ENCODE measurements around the gene LEP. TPM values are rescaled to one million over a fixed set of nuclear protein-coding genes. Genes with fewer than 3 reads are reported as not detected.
"Not testable (repeated sequence)": the region's sequence is repeated elsewhere in the genome, so short reads cannot be mapped to it uniquely, and the experiment has no call there.

Gene LEP
- total RNA-seq, 2 experiments from 2014 or later = not detected

- intact Hi-C loops (cut with micrococcal nuclease; ENCODE audit: unreplicated experiment) = no loop called here
- POLR2A ChIA-PET = no interaction called here
- no peak for DNase-seq (ENCODE audit: low spot score)
- Histone ChIP-seq H3K9me3 (ENCODE audit: low read length) (no peaks in the 10 kb centered on the region), H3K4me2 (ENCODE audit: low read length) (no peak overlapping the region), H3K27ac (ENCODE audit: low read depth, low read length, poor library complexity, severe bottlenecking) (no peak overlapping the region), H4K20me1 (ENCODE audit: insufficient read depth, low read length) (no peaks in the 10 kb centered on the region), H3K4me1 (ENCODE audit: insufficient read depth, low read length, poor library complexity, severe bottlenecking) (no peaks in the 10 kb centered on the region), H2AFZ (ENCODE audit: low read length) (no peak overlapping the region), H3K79me2 (ENCODE audit: insufficient read depth, low read depth, low read length) (no peaks in the 10 kb centered on the region), H3K9me2 (ENCODE audit: insufficient read depth, low read length) (no peaks in the 10 kb centered on the region), H3K36me3 (ENCODE audit: insufficient read depth, low read length) (no peaks in the 10 kb centered on the region), H3K4me3 (ENCODE audit: low read depth, low read length, poor library complexity, severe bottlenecking) (no peak overlapping the region)
- TF ChIP-seq EZH2phosphoT487 (IDR thresholded peaks at IDR 0.05; ENCODE audit: borderline replicate concordance, low read depth, low read length) (no peak), CTCF (conservative IDR thresholded peaks at IDR 0.05; ENCODE audit: low read length) (no peak)
- BruUV-seq (replicated peaks) = no TSS peak
- CTCF ChIA-PET (ENCODE audit: unreplicated experiment) = no interaction called here
These were observed 40.7 kb downstream of the LEP start for GRCh38 chr7:128281605-128282380.

- ChIA-PET POLR2A (no interaction called here), CTCF (ENCODE audit: unreplicated experiment) (no interaction called here)
- H3K4me3 ChIP-seq (ENCODE audit: low read depth, low read length, poor library complexity, severe bottlenecking) = no peak overlapping the region
- H3K27ac ChIP-seq (ENCODE audit: low read depth, low read length, poor library complexity, severe bottlenecking) = no peak overlapping the region
- H3K36me3 ChIP-seq (ENCODE audit: insufficient read depth, low read length) = no peaks in the 10 kb centered on the region
- no peak overlapping the region for H3K4me2 ChIP-seq (ENCODE audit: low read length)
- intact Hi-C loops (cut with micrococcal nuclease; ENCODE audit: unreplicated experiment) = no loop called here
- no peaks in the 10 kb centered on the region for H3K4me1 ChIP-seq (ENCODE audit: insufficient read depth, low read length, poor library complexity, severe bottlenecking)
- no peaks in the 10 kb centered on the region for H3K79me2 ChIP-seq (ENCODE audit: insufficient read depth, low read depth, low read length)
- TF ChIP-seq EZH2phosphoT487 (IDR thresholded peaks at IDR 0.05; ENCODE audit: borderline replicate concordance, low read depth, low read length) = no peak
- TF ChIP-seq CTCF (conservative IDR thresholded peaks at IDR 0.05; ENCODE audit: low read length) = no peak
- H2AFZ ChIP-seq (ENCODE audit: low read length) = no peak overlapping the region
- no peaks in the 10 kb centered on the region for H3K9me2 ChIP-seq (ENCODE audit: insufficient read depth, low read length)
- no peaks in the 10 kb centered on the region for H4K20me1 ChIP-seq (ENCODE audit: insufficient read depth, low read length)
- no TSS peak for BruUV-seq (replicated peaks)
- no peaks in the 10 kb centered on the region for H3K9me3 ChIP-seq (ENCODE audit: low read length)
- DNase-seq (ENCODE audit: low spot score) = no peak
These were observed 43.0 kb downstream of the LEP start for GRCh38 chr7:128284102-128284501.

GRCh38 chr7:128287556-128287955 is 46.5 kb downstream of the LEP start:
- H4K20me1 ChIP-seq (ENCODE audit: insufficient read depth, low read length) = no peaks in the 10 kb centered on the region
- BruUV-seq (replicated peaks) = no TSS peak

DNA sequence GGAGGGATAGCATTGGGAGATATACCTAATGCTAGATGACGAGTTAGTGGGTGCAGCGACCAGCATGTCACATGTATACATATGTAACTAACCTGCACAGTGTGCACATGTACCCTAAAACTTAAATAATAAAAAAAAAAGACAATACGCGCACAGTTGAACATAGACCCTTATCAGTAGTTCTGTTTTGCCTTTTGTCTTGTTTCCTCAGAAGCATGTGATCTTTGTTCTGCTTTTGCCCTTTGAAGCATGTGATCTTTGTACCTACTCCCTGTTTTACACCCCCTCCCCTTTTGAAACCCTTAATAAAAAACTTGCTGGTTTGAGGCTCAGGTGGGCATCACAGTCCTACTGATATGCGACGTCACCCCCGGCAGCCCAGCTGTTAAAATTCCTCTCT is 56.9 kb downstream of the LEP start:
- H3K79me2 ChIP-seq (ENCODE audit: insufficient read depth, low read depth, low read length); CTCF ChIA-PET (ENCODE audit: unreplicated experiment); H3K4me1 ChIP-seq (ENCODE audit: insufficient read depth, low read length, poor library complexity, severe bottlenecking); BruUV-seq (replicated peaks); H3K9me2 ChIP-seq (ENCODE audit: insufficient read depth, low read length); H3K27ac ChIP-seq (ENCODE audit: low read depth, low read length, poor library complexity, severe bottlenecking); H3K36me3 ChIP-seq (ENCODE audit: insufficient read depth, low read length); H2AFZ ChIP-seq (ENCODE audit: low read length); H3K9me3 ChIP-seq (ENCODE audit: low read length); H3K4me3 ChIP-seq (ENCODE audit: low read depth, low read length, poor library complexity, severe bottlenecking); H4K20me1 ChIP-seq (ENCODE audit: insufficient read depth, low read length); H3K4me2 ChIP-seq (ENCODE audit: low read length); intact Hi-C loops (cut with micrococcal nuclease; ENCODE audit: unreplicated experiment); DNase-seq (ENCODE audit: low spot score); POLR2A ChIA-PET: not testable (repeated sequence)

More at GRCh38 chr7:128287556-128287955, 46.5 kb downstream of the LEP start:
- no peak overlapping the region for H3K27ac ChIP-seq (ENCODE audit: low read depth, low read length, poor library complexity, severe bottlenecking)
- intact Hi-C loops (cut with micrococcal nuclease; ENCODE audit: unreplicated experiment) = no loop called here
- no peak overlapping the region for H2AFZ ChIP-seq (ENCODE audit: low read length)
- CTCF ChIA-PET (ENCODE audit: unreplicated experiment) = no interaction called here
- H3K79me2 ChIP-seq (ENCODE audit: insufficient read depth, low read depth, low read length) = no peaks in the 10 kb centered on the region
- no peaks in the 10 kb centered on the region for H3K4me1 ChIP-seq (ENCODE audit: insufficient read depth, low read length, poor library complexity, severe bottlenecking)
- POLR2A ChIA-PET = interaction anchor here (0.7 kb wide), 2 partner anchors 9 to 32 kb away, joined by 3 read pairs; no protein-coding TSS in a partner anchor
- H3K36me3 ChIP-seq (ENCODE audit: insufficient read depth, low read length) = no peaks in the 10 kb centered on the region; the same call in 1 of the 2 replicates
- no peak overlapping the region for H3K4me3 ChIP-seq (ENCODE audit: low read depth, low read length, poor library complexity, severe bottlenecking)
- H3K9me3 ChIP-seq (ENCODE audit: low read length) = no peaks in the 10 kb centered on the region
- DNase-seq (ENCODE audit: low spot score) = no peak
- no peak overlapping the region for H3K4me2 ChIP-seq (ENCODE audit: low read length)
- no peaks in the 10 kb centered on the region for H3K9me2 ChIP-seq (ENCODE audit: insufficient read depth, low read length)
- no peak for TF ChIP-seq EZH2phosphoT487 (IDR thresholded peaks at IDR 0.05; ENCODE audit: borderline replicate concordance, low read depth, low read length)
- no peak for TF ChIP-seq CTCF (conservative IDR thresholded peaks at IDR 0.05; ENCODE audit: low read length)

Data from OCI-LY7 (cell line).